IPS-11a (cell line): ENCODE measurements around the gene TLE3.

Experiments
- H3K4me3 ChIP-seq: one replicate; pipeline ENCODE4 v1.5.1; 2013; ENCODE audit warnings: low read depth, low read length, control low read depth

TLE3 gene

DNA sequence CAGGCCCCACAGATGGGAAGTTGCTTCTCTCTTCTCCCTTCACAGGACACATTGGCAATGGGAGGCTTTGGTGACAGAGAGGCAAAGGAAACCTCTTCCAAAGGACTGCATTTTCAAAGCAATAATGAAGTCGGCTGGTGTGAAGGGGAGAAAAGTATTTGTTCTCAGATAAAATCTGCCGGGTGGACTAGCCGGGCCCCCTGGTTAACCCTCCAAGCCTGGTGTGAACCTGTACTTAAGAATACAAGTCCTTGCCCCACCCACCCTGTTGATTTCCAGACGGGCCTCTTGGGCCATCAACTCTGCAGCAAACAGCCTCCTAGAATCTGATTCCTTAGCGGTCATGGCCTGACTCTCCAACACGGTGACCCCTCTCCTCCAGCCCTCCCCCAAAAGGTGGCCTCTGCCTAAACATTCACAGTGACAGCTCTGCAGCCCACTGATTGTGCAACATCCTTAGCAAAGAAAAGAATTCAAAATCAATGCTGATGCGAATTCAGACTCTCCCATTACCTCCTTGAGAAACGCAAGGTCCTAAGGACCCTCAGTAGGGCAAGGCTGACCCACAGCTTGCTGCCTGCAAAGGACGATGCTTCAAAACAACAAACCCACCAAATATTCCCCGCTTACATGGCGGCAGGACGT lies 9.9 kb downstream of the TLE3 start:
- no peak overlapping the region for H3K4me3 ChIP-seq

DNA sequence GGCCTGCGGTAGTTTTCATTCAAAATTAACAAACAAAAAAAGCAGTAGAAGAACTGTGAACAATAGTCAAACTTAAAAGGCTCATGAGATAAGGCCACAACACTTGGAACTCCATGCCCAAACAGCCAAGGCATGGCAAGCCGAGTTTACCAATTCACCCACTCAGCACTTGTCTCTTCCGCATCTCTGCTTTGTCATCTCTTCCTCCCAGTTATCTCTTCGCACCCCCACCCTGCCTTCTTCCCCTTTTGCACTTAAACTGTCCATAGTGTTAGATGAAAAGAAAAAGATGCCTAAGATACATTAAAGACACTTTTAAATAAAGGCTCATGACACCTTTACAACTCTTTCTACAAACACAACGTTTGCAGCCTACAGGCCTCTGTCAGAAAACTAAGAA lies 11.1 kb downstream of the TLE3 start:
- H3K4me3 ChIP-seq, result no peak overlapping the region

DNA sequence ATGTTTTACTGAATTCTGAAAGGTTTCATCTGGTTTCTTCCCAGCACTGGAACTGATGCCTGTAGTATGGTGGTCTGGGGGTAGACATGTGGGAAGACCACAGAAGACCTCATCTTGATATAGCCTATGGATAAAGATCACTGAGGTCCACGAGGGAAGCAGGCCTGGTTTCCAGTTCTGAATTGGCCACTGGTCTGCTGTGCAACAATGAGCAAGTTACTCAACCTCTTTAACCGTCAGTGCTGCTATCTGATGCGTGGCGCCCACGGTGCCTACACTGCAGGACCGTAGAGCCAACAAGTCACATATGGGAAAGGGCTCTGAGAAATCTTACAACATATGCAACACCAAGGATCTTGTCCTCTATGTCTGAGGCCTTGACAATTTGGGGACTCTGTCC lies 13.3 kb downstream of the TLE3 start:
- H3K4me3 ChIP-seq, result no peak overlapping the region

DNA sequence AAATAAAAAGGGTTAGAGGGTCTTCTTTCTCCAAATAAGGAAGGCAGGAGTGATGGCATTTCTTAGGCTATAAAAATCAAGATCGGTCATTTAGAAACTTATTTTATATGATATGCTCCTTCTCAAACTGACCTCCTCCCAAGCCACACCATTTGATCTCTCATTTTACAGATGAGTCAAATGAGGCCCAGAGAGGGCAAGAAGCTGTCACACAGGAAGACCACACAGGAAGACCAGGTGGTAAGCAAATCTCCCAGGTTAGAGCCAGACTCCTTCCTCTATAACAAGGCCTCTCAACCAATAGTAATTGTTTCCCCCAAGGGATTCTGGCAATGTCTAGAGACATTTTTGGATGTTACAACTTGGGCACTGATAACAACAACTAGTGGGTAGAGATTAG lies 13.8 kb downstream of the TLE3 start:
- H3K4me3 ChIP-seq, result no peak overlapping the region

DNA sequence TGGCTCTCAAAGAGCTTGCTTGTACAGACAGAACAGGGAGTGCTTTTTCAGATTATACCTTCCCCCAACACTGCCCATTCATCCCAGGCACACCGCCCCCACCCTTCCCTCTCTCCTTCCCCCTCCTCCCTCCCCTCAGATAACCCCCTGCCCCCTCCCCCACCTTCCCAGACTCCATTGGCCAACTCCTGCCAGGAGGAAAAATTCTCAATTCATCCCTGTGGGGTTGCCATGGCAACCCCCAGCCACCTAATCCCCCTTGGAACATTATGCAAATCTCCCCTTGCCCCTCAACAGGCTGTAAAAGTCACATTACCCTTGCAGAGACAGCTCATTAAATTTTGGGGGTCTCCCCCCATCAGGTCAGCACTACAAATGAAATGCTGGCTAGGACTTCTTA lies 14.3 kb downstream of the TLE3 start:
- H3K4me3 ChIP-seq, result no peak overlapping the region

DNA sequence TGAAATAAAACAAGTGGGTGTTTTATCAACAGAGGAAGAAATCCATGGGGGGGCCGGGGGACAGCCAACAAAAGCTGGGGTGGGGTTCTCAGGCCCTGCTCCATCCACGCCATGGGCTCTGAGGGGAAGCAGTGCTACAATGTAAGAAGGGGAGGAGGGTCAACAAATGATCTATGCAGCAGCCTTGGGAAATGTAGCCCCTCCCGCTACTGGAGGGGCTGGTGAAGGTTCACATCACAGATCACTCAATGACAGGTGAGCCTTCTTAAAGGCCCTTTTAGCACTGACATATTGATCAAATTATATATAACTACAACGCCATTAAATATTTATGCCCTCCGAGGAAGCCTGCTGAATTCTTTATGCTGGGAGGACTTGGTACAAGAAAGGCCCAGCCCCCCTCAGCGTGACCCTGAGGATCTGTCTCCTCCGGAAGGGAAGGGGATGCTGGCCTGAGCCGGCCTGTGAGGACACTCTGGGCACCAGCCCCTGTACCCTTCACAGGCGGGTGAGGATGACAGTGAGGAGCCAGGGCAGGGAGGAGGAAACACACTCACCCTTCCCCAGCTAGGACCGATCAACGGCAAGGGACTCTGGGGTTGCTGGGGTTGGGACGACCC lies 15.3 kb downstream of the TLE3 start:
- no peak overlapping the region for H3K4me3 ChIP-seq

DNA sequence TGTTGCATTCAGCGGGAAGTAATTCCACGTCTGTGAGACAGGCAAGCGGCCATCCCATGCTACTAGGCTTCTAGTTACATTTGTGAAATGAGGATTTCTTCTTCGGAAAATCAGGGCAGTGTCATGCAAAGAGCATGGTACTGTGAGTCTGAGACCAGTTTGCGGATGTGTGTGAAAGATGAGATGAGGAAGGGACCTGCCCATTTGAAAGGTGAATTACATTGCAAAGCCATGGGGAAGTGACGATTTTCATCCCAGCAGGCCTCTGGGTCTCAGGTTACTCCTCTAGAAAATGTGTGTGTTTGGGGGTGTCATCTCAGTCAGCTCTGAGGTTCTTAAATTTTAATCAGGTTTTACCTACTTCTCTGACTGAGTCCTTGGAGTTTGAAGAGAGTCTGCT lies 16.1 kb downstream of the TLE3 start:
- no peak overlapping the region for H3K4me3 ChIP-seq

DNA sequence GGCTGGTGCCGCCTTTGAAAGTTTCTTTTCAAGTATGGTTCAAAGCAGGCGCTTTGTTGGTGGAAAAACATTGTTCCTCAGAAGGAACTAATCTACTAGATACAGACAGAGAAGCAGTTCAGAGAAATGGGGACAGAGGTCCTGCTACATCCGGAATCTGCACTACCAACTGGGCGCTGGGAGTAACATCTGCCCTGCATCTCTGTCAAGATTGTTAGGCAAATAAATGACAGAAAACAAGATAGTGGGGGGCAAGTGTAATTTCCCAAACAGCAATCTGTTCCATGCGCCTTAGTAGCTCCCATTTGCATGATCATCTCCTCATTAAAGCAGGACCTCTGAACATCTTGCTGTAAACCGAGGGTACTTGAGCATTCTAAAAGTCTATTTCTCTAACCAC lies 17.4 kb downstream of the TLE3 start:
- no peak overlapping the region for H3K4me3 ChIP-seq

DNA sequence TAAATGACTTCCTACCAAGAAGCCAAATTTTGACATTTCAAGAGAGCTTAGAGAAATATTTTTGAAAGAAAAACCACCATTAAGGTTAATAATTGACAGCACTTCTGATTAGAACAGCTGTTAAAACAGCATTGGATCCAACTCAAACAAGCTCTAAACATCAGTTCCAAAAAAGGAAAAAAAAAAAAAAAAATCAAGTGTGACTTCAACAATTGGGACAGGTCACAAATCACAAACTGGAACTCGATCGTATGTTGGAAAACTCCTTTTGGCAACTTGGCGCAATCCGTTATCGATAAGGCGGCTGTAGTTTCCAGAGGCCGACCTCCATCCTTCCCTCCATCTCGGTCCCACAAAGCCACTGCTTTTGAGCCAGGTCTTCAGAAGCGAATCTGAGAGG lies 17.8 kb downstream of the TLE3 start:
- H3K4me3 ChIP-seq, result no peak overlapping the region

DNA sequence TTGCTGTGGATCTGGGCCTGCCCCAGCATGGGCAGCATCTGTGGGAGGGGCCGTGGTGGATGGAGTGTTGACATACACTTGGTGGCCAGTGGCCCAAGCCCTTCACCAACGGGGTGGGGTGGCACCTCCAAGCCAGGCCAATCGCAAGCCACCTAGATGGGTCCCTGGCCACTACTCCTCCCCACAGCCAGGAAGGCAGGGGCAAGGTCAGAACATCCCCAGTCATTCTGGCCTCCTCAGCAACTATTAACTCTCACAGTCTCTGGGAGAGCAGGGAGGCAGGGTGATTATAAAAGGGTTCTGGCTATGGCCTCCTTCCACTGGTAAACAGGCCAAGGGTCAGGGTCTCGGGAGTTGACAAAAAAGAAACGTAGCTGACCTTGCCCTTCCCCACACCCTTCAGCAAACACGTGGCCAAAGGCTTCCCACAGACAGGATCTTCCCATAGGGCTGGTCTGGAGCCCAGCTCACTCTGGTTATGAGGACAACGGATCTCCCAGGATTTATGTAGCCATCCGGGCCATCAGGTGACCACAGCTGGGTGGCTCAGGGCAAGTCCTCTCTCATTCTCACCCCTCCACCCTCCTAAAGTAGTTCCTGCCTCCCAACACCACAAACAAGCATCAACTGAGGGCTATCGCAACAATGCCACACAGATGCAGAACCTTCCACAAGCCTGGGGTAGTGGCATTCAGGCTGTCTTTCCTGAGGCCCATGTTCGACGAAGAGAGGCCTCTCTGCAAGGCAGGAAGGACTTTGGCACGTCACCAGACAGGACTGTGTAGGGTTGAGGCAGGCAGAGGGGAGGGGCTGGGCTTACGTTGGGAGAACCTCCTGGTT lies 18.9 kb downstream of the TLE3 start:
- no peak overlapping the region for H3K4me3 ChIP-seq

DNA sequence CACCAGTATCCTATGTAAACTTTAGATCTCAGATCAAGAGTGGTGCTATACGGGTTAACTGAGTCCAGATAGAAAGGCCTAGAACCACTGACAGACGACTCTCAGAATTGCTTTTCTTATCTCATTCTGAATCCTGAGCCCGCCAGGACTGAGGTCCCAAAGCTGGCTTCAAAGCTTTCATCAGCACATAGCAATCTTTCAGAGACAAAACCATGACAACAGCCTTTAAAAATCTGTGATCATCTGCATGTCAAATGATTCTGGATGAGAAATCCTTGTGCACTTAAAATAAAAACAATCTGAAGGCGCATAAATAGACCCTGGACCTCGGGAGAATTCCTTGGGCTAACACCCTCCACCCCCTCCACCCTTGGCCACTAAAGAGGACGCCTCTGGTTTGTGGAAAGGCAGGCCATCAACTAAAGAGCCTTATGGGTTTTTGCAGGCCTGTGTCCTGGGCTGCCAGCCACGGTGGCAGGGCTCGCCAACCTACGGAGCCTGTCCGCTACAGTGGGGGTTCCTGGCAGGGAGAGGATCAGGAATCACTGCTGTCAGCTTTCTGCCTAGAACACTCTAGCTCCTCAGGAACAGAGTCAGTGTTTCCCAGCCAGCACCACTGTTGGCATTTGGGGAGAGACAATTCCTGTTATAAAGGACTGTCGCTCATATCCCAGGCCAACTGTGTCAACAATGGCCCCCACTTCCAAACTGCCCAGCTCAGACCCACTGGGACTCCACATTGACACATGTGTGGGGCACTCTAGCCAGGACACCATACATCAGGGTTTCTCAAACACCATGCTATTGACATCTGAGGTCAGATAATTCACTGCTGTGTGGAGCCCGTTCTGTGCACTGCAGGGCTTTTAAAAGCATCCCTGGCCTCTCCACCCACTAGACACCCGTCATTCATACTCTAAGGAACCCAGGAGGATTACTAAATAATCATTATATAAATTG lies 20.2 kb downstream of the TLE3 start:
- no peak overlapping the region for H3K4me3 ChIP-seq

DNA sequence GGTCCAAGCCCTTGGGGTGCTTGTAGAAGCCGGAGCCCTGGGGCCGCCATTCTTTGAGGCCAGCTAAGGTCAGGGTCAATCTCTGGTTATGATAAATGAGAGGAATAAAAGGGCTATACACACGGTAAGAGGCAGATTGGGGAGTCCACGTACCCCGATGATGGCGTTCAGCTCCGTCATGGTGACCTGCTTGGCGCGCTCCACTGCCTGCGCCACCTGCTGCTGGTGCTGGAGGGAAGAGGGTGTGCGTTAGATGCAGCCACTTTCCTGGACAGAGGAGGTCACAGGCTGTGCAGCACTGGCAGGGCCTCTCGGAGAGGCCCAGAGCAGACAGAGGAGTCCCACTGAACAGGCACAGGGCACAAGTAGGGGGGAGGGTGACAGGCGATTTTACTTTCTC lies 23.3 kb downstream of the TLE3 start:
- no peak overlapping the region for H3K4me3 ChIP-seq

DNA sequence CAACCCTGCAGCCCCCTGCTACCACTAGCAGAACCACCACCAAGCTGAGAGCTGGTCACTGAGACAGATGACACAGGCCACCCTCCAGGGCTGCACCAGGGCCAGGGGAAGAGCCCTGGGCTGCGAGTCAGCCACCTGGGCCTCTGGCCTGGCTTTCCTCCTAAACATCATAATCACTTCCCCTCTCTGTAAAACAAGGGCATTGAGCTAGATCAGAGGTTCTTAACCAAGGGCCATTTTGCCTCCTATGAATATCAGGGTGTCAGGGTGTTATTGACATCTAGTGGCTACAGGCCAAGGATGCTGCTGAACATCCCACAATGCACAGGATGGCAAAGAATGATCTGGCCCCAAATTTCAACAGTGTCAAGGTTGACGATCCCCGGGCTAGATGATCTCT lies 25.2 kb downstream of the TLE3 start:
- no peak overlapping the region for H3K4me3 ChIP-seq

DNA sequence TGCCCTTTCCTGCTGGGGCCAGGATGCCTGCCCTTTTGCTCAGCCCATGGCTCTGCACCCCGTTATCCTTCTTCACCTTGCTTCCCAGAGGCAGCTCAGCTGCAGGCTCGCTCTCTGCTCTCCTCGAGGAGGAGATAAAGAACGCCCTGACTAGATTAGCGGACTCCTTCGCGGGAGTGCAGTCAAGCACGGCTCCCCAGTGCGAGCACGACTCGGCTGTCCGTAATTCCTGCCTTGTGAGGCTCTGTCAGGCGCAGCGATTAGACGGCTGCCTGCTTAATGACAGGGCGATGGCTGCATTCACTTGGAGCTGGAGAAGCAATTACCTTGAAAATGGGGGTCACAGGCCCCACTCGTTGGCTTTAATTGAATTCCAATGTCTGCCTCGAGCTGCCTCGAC lies 25.9 kb downstream of the TLE3 start:
- no peak overlapping the region for H3K4me3 ChIP-seq

DNA sequence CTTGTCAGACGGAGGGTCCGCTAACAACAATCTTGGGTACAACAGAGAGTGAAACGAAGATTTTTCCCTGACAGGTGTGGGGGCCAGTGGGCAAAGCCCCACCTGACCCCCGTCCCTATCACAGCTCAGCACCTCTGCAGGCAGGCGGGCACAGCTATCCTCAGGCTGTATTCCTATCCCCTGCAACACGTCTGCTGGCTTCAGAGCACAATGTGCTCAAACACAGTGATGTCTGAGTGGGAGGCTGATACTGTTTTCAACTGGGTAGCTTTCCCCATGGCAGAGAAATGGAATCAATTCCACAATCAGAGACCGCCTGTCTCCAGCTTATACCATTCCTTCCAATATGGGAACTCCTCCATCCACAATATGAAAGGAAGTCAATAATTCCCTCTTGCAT lies 28.0 kb downstream of the TLE3 start:
- no peak overlapping the region for H3K4me3 ChIP-seq

DNA sequence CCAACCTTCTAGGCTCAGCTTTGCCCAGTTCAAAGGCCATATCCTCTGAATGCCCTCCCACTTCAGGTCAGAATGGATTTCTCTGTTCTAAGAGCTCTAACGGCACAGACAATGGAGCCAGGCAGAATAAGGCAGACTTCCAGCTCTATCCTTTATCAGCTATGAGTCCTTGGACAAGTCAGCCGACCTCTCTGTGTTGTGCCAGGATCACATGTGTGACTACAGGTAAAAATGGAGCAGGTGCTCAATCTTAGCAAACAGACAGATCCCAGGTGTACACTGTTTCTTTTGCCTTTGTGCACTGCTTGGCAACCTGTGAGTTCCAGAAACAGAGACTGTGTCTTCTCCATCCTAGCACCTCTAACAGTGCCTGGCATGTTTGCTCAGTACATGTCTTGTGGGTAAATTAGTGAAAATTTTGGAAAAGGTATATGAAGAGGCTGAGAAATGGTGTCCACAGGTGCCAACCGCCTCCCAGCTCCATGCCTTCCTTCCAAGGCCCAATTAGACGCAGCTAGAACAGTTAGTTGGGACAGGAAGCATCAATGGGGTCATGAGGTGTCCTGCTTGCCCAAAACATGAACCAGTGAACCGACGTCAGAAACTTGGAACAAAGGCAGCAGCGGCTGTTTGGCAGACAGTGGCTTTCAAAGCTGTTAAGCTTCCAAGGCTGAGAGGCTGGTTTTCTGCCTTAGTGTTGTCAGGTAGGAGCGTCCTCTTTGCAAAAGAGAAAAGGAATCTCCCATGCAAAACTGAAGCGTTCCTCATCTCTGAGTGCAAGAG lies 28.7 kb downstream of the TLE3 start:
- H3K4me3 ChIP-seq, result no peak overlapping the region

DNA sequence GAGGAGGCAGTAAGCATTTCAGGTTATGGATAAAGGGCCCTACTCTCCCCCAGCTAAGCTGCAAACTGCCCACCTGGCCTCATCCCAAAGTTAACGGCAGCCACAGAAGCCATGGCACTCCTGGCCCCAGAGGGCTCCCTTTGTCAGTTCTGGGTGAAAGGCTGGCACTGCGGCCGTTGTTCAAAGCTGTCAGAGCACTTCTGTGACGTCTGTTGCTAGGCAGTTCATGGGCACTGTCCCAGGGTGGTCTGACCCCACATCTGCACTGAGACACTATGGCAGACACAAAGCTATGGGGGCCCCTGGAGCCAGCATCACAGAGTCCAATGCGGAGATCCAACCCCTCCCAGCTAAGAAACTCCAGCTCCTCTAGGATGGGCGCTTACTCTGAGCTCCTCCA lies 30.0 kb downstream of the TLE3 start:
- no peak overlapping the region for H3K4me3 ChIP-seq

DNA sequence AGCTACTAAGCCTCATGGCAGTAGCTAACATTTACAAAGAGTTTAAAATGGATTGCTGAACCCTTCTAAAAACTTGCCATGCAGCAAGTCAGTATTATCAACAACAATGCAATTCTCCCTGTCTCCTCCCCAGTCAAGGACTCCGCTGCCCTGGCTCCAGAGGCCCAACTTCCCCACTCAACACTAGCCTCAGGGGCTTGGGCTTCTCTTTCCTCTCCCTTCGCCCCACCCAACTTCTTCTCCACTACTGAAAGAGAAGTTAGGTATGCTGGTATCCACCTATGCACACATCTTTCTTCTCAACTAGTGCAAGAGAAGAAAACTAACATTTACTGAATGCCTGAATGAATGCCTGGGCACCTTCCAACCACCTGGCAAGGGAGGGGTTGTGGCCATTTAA lies 30.7 kb downstream of the TLE3 start:
- H3K4me3 ChIP-seq, result no peak overlapping the region

DNA sequence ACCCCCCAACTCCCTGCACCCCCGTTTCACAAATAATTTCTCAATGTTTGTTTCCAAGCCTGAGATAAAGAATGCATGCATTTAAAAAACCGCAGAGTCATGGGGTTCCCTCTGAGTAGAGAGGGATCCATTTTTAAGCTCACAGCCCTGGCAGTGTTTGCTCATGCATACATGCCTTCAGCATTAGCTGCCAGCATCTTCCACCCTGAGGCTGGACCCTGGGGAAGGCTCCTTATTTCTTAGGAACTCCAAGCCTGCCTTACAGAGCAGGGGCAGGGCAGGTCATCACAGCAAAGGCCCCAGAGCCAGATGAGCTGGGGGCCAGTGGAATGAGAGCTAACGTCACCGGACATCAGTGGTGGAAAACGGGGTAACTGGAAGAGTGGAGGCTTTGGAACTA lies 31.3 kb downstream of the TLE3 start:
- H3K4me3 ChIP-seq, result no peak overlapping the region

DNA sequence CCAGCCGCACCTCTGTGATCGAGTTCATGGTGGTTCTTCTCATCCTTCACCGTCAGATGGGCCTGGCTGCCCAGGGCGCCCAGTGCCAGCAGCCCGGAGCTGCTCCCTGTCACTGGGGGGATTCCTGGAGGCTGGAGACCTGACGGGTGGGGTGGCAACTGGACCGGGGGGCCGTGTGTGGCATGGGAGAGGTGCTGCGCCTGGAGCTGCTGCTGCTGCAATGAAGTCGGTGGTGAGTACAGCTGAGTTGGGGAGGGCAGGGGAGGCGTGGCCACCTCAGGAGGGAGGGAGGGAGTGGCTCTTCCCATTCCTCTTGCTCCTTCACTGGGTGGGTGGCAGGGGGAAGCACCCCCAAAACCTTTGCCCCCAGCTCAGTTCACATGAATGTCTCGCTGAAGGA lies 31.7 kb downstream of the TLE3 start:
- H3K4me3 ChIP-seq, result no peak overlapping the region
